ENCODE data around the gene MGAT4C. TPM values are rescaled to one million over a fixed set of nuclear protein-coding genes. Genes with fewer than 3 reads are reported as not detected.

Gene MGAT4C
- total RNA-seq, 6 donors from 2014 or later, result under 0.01 to 0.43 (median 0.20) TPM; not detected in 1

DNA sequence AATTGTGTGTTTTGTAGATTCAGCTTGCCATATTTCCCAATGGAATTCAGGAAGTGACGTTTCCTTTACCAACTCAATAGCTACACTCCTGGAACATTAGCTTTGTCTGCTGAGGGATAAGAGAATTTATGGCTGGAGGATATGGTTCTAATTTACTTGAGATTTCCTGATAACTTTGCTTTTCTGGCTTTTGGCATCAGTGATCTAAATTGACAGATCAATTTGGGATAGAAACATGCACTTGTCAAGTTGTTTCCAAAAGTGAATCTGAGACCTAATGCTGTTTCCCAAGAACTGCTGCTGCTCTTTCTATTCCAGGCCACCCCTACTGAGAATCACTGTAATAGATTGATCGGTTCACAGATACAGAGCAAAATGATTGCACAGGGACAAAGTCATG is 43.2 kb downstream of the MGAT4C start:
- Histone ChIP-seq H3K36me3 (no peaks in the 10 kb centered on the region), H3K4me1 (no peaks in the 10 kb centered on the region), H3K4me3 (no peak overlapping the region), H3K9me3 (no peaks in the 10 kb centered on the region), H3K27ac (no peak overlapping the region), H3K27me3 (no peaks in the 10 kb centered on the region)
- WGBS, 2 donors, result 75 to 79% methylated on average over 2 of the region's 2 CpGs
- TF ChIP-seq POLR2A (IDR thresholded peaks at IDR 0.05) (no peak), EP300 (IDR thresholded peaks at IDR 0.05) (no peak), POLR2AphosphoS5 (IDR thresholded peaks at IDR 0.05) (no peak)
- TF ChIP-seq, protein P1, sequence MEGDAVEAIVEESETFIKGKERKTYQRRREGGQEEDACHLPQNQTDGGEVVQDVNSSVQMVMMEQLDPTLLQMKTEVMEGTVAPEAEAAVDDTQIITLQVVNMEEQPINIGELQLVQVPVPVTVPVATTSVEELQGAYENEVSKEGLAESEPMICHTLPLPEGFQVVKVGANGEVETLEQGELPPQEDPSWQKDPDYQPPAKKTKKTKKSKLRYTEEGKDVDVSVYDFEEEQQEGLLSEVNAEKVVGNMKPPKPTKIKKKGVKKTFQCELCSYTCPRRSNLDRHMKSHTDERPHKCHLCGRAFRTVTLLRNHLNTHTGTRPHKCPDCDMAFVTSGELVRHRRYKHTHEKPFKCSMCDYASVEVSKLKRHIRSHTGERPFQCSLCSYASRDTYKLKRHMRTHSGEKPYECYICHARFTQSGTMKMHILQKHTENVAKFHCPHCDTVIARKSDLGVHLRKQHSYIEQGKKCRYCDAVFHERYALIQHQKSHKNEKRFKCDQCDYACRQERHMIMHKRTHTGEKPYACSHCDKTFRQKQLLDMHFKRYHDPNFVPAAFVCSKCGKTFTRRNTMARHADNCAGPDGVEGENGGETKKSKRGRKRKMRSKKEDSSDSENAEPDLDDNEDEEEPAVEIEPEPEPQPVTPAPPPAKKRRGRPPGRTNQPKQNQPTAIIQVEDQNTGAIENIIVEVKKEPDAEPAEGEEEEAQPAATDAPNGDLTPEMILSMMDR (IDR thresholded peaks at IDR 0.05), result no peak
- ATAC-seq (ENCODE audit: low FRiP score in 2 of 2), result no peak
- no peak for DNase-seq

DNA sequence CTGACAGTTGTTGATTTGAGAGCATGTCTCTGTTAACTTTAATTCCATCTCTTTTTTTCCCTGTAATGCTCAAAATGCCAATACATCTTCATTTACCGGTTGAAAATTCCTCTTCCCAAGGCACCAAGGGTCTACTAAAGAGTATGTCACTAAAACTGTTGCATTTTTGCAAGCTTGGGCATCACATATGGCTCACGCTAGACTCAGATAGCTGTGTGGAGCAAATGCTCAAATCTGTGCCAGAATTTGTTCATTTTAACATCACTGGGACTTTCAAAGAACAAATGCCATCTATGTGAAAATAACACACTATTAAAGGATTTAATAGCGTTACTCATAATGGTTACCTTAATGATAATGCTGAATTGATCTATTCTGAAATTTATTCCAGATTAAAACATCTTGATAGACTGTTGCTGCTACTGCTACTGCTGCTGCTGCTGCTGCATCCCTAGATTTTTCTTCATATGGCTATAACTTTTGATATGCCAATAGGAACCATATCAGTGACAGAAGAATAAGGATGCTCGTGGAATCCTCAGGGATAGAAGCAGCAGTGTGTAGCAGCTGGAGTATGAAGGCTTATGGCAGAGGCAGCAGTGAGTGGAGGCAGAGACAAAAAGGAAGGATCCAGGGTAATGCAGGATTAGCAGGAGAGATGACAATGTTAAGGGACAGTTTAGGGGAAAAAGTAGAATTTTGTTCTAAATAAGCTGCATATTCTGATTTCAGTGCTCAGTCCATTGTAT is 57.3 kb downstream of the MGAT4C start:
- Histone ChIP-seq H3K27ac (no peak overlapping the region), H3K27me3 (no peaks in the 10 kb centered on the region), H3K9me3 (no peaks in the 10 kb centered on the region), H3K4me3 (no peak overlapping the region), H3K36me3 (no peaks in the 10 kb centered on the region), H3K4me1 (no peaks in the 10 kb centered on the region)
- 67 to 75% methylated on average over 4 of the region's 4 CpGs for WGBS, 2 donors
- no peak for ATAC-seq (ENCODE audit: low FRiP score in 2 of 2)
- no peak for DNase-seq
- TF ChIP-seq EP300 (IDR thresholded peaks at IDR 0.05), result no peak
- no peak for TF ChIP-seq POLR2AphosphoS5 (IDR thresholded peaks at IDR 0.05)
- TF ChIP-seq POLR2A (IDR thresholded peaks at IDR 0.05), result no peak
- TF ChIP-seq, protein P1 (IDR thresholded peaks at IDR 0.05), result no peak

DNA sequence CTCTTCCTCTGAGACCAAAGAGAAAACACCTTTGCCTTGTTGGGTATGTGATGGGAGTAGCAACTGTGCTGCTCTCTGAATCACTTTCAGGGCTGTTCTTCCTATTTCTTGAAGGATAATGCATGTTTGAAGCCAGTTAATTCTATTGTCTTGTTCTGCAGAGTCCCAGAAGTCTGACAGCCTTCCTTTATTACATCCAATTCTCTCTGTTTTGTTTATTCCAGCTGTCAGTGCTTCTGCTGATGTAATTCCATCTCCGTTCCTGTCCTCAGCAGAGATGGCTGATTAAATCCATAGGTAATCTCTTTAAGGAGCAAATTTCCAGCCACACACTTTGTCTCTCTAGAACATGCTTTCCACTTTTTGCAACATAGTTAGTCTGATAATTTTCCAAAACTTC is 59.7 kb downstream of the MGAT4C start:
- no peaks in the 10 kb centered on the region for H3K36me3 ChIP-seq
- no peaks in the 10 kb centered on the region for H3K9me3 ChIP-seq
- ATAC-seq (ENCODE audit: low FRiP score in 2 of 2), result no peak
- H3K4me3 ChIP-seq, result no peak overlapping the region
- DNase-seq, result no peak
- H3K27ac ChIP-seq, result no peak overlapping the region
- TF ChIP-seq EP300 (IDR thresholded peaks at IDR 0.05) (no peak), POLR2A (IDR thresholded peaks at IDR 0.05) (no peak), POLR2AphosphoS5 (IDR thresholded peaks at IDR 0.05) (no peak)
- TF ChIP-seq, protein P1 (IDR thresholded peaks at IDR 0.05), result no peak
- H3K4me1 ChIP-seq, result no peaks in the 10 kb centered on the region
- 52 to 58% methylated on average over 1 of the region's 1 CpG for WGBS, 2 donors
- H3K27me3 ChIP-seq, result no peaks in the 10 kb centered on the region

DNA sequence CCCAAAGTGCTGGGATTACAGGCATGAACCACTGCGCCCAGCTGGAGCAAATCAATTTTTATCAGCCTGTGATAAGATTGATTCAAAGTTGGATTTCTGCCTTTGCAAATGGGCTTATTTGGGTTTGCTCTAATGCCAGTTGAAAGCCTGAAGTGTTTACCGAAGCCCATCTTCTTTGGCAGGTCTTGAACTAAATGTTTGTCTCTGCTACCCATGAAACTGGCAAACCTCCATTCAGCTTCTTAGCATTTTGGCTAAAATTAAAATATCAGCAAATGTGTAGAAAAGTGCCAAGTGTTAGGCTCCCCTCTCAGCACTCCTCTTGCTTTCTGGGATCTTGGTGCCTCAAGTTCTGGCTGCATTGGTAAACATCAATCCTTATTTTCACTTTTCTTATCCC is 61.5 kb downstream of the MGAT4C start:
- 82 to 83% methylated on average over 2 of the region's 2 CpGs for WGBS, 2 donors
- H3K27ac ChIP-seq, result no peak overlapping the region
- H3K9me3 ChIP-seq, result no peaks in the 10 kb centered on the region
- TF ChIP-seq, protein P1 (IDR thresholded peaks at IDR 0.05), result no peak
- no peak for TF ChIP-seq EP300 (IDR thresholded peaks at IDR 0.05)
- no peak for TF ChIP-seq POLR2AphosphoS5 (IDR thresholded peaks at IDR 0.05)
- TF ChIP-seq POLR2A (IDR thresholded peaks at IDR 0.05), result no peak
- no peak for DNase-seq
- H3K4me1 ChIP-seq, result no peaks in the 10 kb centered on the region
- no peaks in the 10 kb centered on the region for H3K27me3 ChIP-seq
- no peak overlapping the region for H3K4me3 ChIP-seq
- H3K36me3 ChIP-seq, result no peaks in the 10 kb centered on the region
- ATAC-seq (ENCODE audit: low FRiP score in 2 of 2), result no peak

DNA sequence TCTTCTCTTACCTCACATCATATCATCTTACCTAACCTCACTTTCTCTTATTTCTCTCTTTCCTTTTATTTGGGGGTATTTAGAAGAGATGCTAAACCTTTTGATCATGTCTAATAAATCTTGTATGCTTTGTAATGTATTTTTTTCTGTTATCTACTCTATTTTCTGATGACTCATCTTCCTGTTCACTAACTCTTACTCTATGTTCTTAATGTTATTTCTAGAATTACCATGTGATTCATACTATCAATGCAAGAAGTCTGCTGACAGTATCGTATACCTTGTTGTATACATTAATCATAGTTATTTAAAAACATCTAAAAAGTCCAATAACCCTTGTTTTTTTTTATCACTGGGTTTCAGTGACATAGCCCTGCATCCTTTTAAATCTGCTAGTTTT is 62.3 kb downstream of the MGAT4C start:
- H3K27ac ChIP-seq, result no peak overlapping the region
- H3K9me3 ChIP-seq, result no peaks in the 10 kb centered on the region
- TF ChIP-seq POLR2A (IDR thresholded peaks at IDR 0.05) (no peak), POLR2AphosphoS5 (IDR thresholded peaks at IDR 0.05) (no peak), EP300 (IDR thresholded peaks at IDR 0.05) (no peak)
- TF ChIP-seq, protein P1 (IDR thresholded peaks at IDR 0.05), result no peak
- no peaks in the 10 kb centered on the region for H3K4me1 ChIP-seq
- H3K27me3 ChIP-seq, result no peaks in the 10 kb centered on the region
- WGBS, 2 donors, result 62 to 79% methylated on average over 1 of the region's 1 CpG
- no peak overlapping the region for H3K4me3 ChIP-seq
- ATAC-seq (ENCODE audit: low FRiP score in 2 of 2) (no peak), DNase-seq (no peak)
- no peaks in the 10 kb centered on the region for H3K36me3 ChIP-seq

Measured in upper lobe of left lung (tissue), 6 donors.